CD4-positive, alpha-beta T cell treated with Interleukin-15 for 1 hour (primary cell): Measurements from ENCODE around the gene NELL1.

Experiments
- DNase-seq: peaks from one replicate; pipeline ENCODE4 v3.0.0-alpha.2; 2020

Gene NELL1

GRCh38 chr11:20881328-20882079 is 212.1 kb downstream of the NELL1 start:
- no peak for DNase-seq

GRCh38 chr11:20887137-20887536 is 217.8 kb downstream of the NELL1 start:
- DNase-seq = no peak

GRCh38 chr11:20894296-20894695 is 224.9 kb downstream of the NELL1 start:
- DNase-seq = no peak

DNA sequence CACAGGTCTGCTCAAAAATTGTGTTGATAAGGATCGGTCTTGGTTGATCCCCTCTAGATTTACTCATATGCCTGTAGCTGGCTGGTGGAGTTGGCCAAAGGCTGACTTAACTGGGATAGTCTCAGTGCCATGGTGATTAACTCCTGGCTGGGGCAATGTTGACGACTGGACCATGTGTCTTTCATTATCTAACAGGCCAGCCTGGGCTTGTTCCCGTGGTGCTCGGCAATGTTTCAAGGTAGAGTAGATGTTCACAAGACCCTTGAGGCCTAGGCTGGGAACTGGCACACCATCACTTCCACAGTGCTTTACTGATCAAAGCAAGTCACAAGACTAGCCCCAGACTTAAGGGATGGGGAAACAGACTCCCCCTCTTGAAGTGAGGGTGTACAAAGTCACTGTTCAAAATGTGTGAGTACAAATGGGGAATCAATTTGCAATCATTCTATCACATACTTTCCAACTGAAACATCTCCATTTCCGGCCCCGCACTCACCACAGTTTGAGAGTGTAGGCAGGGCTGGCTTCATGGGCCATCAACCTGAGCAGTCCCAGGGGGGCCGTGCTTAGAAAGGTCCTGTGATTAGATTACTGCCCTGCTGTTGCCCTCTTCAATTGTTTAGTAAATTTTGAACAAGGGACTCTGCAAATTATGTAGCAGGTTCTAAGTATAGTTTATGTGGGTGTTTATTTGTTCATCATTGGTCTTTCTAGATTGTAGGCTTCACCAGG is 240.8 kb downstream of the NELL1 start:
- DNase-seq = no peak

DNA sequence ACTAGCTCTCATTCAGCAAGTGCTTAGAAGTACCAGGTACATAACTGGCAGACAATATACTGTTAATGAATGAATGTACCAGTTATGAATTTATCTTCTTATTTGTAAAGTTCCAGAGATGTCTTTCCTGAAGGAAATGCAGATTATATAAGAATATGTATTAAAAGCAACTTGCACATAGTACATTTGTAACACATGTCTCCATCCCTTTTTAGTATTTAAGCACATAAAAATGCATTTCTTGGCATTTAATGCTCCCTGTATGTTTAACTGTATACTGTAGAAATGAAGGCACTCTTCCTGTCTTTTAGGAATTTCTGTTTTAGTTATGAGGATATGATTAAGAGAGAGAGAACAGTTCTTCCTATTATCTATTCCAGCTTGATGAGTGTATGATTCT is 241.3 kb downstream of the NELL1 start:
- no peak for DNase-seq

- no peak for DNase-seq
These were observed 242.9 kb downstream of the NELL1 start for GRCh38 chr11:20912065-20912821.

- no peak for DNase-seq
These were observed 243.6 kb downstream of the NELL1 start for GRCh38 chr11:20912922-20913512.

DNA sequence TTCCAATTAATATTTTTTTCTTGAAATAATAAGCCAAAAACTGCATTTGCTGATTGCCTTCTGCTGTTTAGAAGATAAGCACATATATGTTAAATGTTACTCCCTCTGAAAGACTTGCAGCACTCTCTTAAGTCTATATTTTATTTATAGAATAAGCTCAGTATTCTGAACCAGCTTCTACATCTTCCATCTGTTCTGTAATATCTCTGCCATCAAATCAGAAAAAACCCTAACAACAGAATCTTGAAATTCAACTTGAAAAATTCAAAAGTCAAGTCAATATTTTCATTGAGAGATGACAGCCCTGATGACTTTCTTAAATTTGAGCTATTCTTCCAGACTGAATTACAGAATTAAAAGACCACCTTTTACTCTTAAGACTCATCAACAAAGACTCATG is 247.9 kb downstream of the NELL1 start:
- DNase-seq = no peak

DNA sequence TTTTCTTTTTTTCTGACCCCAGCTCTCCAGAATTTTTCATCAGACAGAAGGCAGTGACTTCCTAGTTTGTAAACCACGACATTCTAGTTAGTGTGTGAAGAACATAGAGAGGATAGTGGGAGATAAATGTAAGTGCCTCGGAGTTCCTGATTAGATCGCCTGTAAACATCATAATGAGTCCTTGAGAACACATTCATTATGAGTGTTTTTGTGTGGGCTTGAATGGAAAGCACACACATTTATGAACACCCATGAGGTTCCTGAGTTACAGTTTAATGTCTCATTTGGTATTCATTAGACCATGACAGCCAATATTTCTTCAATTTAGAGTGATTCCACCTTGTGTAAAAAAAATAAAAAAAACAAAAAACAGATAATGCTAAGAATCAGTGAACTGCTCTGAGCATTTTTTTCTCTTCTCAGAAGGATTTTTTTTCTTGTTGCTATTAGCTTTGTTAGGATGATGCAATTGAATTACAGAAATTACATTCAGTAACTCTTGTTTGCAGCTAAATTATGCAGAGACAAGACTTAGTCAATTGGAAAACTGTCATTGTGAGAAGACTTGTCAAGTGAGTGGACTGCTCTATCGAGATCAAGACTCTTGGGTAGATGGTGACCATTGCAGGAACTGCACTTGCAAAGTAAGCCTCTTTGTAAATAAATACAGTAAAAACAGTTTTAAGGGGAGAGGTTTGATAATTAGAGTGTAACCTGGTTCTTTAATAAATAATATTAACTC is 257.6 kb downstream of the NELL1 start:
- no peak for DNase-seq

- DNase-seq = no peak
These were observed 261.6 kb downstream of the NELL1 start for GRCh38 chr11:20931029-20931428.

DNA sequence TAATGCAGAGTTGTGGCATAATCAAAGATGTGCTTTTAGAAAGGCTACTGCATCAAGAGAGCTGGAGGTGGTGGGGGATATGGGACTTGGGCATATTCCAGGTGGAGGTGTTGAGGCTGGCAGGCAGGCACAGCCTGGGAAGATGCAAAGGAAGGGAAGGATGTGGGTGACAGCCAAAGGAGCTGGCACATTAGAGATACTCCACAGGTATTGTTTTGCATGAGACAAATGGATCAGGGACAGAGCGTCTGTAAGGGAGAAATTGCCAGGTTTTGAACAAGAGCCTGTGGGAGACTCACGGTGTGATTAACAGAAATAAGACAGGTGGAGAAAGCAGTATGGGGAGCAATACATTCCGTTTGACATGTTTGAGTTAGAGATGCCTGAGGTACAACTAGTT is 263.7 kb downstream of the NELL1 start:
- no peak for DNase-seq

DNA sequence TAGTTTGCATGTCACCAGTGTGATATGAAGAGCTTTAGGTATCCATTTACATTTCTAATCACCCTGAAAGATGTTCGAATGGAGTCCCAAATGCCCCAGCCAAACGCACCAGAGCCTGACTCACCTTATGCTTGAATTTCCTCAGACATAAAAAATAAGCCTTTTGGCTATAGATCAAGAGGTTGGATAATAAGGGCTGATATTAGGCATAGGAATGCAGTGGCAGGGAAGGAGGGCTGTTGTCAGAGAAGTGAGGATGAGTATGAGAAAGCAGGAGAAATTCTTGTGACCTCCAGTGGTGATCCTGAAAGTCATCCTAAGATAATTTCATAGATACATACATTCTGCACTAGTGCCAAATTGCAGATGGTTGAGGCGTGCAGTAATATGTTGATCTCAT is 264.6 kb downstream of the NELL1 start:
- DNase-seq = no peak

GRCh38 chr11:20934516-20934915 is 265.1 kb downstream of the NELL1 start:
- DNase-seq = no peak

DNA sequence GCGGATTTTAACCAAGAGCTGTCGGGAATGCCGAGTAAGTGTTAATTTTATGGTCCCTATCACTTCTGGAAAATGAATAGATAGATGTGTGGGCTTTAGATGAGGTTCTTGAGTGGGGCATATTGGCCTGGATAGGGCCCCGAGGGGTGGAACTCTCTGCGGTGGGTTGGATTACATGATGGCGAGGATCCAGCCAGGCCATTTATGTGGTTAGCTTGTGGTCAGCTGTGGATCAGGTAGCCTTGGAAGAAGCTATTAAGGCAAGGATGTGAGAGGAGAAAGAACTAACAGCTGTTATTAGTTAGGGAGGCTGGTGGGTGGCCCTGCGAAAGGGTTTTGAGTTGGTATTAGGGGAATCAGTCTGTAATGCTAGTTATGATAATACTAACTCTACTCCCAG is 268.4 kb downstream of the NELL1 start:
- no peak for DNase-seq

DNA sequence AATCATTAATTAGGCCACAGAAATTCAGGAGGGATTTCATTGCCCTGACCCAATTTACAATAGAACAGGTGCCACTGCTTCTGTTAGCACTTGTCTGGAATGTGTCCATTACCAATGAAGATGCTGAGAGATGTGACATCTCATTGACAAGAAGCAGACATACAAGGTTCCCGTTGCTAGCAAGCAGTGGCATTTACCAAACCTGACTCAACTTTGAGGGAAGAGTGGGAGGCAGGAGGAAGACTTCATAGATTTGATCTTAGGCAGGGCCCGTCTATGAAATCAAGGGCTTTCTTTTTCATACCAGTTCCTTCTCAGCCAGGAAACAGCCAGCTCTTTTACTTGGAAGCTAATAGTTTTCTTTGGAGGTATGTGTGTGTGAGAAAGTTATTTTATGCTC is 280.2 kb downstream of the NELL1 start:
- no peak for DNase-seq

DNA sequence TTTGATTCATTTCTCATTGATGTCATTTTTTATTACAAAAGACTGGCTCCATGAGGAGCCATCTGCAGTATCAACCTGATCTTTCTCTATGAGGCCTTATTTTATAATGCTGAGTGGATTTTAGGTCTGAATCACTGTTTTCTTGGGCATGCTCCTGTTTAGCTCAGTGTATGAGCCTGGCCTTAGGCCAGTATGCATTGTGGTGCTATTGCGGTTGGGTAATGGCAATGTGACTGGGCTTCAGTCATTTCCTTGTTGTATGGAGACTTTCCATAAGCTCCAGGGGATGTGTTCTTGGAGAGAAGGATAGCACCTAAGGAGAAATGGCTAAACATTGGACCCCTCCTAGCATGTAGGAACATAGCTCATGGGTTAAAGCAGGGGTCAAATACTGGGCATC is 293.2 kb downstream of the NELL1 start:
- DNase-seq = no peak

DNA sequence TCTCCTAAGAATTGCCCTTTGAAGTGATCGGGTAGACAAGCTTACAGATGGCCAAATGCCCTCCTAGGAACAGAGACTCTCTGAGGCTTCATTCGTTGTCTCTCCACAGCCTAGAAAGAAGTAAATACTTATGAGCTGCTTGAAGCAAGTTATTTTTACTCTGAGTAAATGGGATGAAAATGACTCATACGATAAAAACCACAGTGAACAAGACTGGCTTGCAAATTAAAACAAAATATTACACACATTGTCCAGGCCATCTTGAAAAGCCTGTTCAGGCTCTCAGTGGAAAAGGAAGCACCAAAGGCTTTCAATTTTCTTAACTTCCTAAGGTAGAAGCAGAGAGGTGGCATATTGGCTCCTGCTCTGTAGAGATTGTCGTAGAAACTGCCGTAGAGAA is 294.2 kb downstream of the NELL1 start:
- no peak for DNase-seq

DNA sequence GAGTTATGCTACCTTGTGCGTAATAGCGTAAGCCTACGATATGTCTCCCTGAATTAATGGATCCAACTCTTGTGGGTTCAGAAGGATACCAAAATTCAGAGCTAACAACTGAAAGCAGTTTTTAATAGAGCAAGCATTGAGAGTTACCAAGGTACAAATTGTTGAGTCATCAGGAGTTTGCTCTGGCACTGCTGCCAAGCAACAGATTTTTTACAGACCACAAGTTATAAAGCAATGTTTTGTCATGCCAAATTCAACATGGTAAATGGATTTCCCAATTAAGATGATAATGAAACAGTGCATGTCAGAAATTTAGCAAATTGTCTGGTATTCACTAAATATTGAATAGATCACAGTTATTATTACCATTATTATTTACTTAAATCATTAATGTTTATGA is 295.6 kb downstream of the NELL1 start:
- no peak for DNase-seq

- DNase-seq = no peak
These were observed 297.1 kb downstream of the NELL1 start for GRCh38 chr11:20966489-20966888.

- DNase-seq = no peak
These were observed 304.7 kb downstream of the NELL1 start for GRCh38 chr11:20973940-20974559.

- no peak for DNase-seq
These were observed 311.4 kb downstream of the NELL1 start for GRCh38 chr11:20980736-20981135.

GRCh38 chr11:20990447-20990846 is 321.1 kb downstream of the NELL1 start:
- DNase-seq = no peak
